Transverse colon (tissue), 4 donors: ENCODE results near the gene TCAP.

Experiments
- CTCF ChIP-seq, 5 experiments: fragments of 200-600 bp in 3 of 5; fragments of 450-650 bp in 2 of 5; sonication (generic) in 3 of 5; IDR thresholded peaks; 1 replicate in 2 of 5; 2 replicates in 3 of 5; pipeline ENCODE4 v1.5.1; 2016 to 2017; ENCODE audit warnings: antibody characterized with exemption in 5 of 5, inconsistent platforms in 3 of 5, mild to moderate bottlenecking in 2 of 5, moderate library complexity in 1 of 5
- POLR2AphosphoS5 ChIP-seq, 3 donors: sonication (generic); formaldehyde crosslinking; IDR thresholded peaks; one replicate each; pipeline ENCODE4 v1.6.1; 2016; ENCODE audit warnings: antibody characterized with exemption in 3 of 3

DNA sequence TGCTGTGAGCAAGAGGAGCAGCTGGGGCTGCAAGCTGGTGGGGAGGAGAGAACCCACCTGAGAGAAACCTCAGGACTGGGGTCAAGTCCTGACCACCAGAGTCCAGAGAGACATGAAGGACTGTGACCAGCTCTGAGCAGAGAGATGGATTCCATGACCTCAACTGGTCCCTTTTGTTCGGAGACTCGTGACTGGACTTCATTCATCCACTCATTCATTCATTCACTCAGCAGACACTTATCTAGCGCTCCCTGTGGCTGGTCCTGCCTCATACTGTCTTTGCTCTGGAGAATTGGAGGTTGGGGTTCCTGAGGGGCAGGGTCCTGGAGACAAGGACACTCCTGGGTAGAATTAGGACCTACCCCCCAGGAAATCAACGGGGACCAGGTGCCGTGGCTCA, 38.8 kb downstream of the TCAP start:
- TF ChIP-seq CTCF (IDR thresholded peaks at IDR 0.05): no peak
- no peak for TF ChIP-seq POLR2AphosphoS5 (IDR thresholded peaks at IDR 0.05)
